PFSK-1 (cell line): ENCODE data around the gene LITAF.

Experiments used
- FOXP2 ChIP-seq: optimal IDR thresholded peaks from 2 replicates; pipeline ENCODE3; 2011; ENCODE audit warnings: borderline replicate concordance, control low read depth, inconsistent platforms; ENCODE audit not compliant: insufficient read depth; ENCODE audit errors: extremely low read length, extremely low read depth
- POLR2AphosphoS5 ChIP-seq: IDR thresholded peaks from 2 replicates; pipeline ENCODE4 v1.6.1; 2012; ENCODE audit warnings: low read depth, mild to moderate bottlenecking, control low read depth, low read length, moderate library complexity
- TAF1 ChIP-seq: IDR thresholded peaks from 2 replicates; pipeline ENCODE4 v1.6.1; 2012; ENCODE audit warnings: low read length, control low read depth, borderline replicate concordance; ENCODE audit not compliant: insufficient read depth
- TF ChIP-seq, protein P1 (sequence below), 2 experiments: IDR thresholded peaks; 2 replicates each; pipeline versions ENCODE4 v1.6.1 to v1.8.0; 2011 to 2012; ENCODE audit warnings: low read depth in 2 of 2, low read length in 2 of 2, control low read depth in 1 of 2, inconsistent platforms in 1 of 2, mild to moderate bottlenecking in 1 of 2, moderate library complexity in 1 of 2; ENCODE audit not compliant: insufficient read depth in 1 of 2

GRCh38 chr16:11550791-11551498 lies 35.8 kb downstream of the LITAF start:
- TF ChIP-seq TAF1 (no peak), POLR2AphosphoS5 (no peak), FOXP2 (no peak)
- TF ChIP-seq, protein P1, sequence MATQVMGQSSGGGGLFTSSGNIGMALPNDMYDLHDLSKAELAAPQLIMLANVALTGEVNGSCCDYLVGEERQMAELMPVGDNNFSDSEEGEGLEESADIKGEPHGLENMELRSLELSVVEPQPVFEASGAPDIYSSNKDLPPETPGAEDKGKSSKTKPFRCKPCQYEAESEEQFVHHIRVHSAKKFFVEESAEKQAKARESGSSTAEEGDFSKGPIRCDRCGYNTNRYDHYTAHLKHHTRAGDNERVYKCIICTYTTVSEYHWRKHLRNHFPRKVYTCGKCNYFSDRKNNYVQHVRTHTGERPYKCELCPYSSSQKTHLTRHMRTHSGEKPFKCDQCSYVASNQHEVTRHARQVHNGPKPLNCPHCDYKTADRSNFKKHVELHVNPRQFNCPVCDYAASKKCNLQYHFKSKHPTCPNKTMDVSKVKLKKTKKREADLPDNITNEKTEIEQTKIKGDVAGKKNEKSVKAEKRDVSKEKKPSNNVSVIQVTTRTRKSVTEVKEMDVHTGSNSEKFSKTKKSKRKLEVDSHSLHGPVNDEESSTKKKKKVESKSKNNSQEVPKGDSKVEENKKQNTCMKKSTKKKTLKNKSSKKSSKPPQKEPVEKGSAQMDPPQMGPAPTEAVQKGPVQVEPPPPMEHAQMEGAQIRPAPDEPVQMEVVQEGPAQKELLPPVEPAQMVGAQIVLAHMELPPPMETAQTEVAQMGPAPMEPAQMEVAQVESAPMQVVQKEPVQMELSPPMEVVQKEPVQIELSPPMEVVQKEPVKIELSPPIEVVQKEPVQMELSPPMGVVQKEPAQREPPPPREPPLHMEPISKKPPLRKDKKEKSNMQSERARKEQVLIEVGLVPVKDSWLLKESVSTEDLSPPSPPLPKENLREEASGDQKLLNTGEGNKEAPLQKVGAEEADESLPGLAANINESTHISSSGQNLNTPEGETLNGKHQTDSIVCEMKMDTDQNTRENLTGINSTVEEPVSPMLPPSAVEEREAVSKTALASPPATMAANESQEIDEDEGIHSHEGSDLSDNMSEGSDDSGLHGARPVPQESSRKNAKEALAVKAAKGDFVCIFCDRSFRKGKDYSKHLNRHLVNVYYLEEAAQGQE (IDR thresholded peaks at IDR 0.05; ENCODE audit: insufficient read depth in 1 of 2, low read depth in 2 of 2, low read length in 2 of 2) = no peak
